ENCODE results near the gene SCRN3.

SCRN3 gene

DNA sequence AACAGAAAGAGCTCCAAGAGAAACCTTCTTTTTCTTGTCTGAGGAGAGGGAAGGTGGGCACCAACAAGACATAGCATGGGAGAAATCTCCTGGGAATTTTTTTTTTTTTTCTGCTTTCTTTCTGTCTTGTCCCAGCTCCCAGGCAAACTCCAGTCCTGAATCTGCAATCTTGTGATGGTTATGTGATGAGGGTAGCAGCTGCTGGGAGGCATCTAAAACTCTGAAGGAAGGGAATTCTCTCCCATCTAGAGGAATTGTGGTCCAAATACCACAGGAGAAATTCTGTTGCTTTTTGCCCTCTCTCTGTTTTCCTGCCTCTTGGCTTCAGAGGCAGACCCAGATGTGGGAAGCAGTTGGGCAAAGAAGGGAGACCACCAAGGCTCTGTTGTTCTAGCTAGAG lies 16.7 kb downstream of the SCRN3 start:
- no peak for DNase-seq

DNA sequence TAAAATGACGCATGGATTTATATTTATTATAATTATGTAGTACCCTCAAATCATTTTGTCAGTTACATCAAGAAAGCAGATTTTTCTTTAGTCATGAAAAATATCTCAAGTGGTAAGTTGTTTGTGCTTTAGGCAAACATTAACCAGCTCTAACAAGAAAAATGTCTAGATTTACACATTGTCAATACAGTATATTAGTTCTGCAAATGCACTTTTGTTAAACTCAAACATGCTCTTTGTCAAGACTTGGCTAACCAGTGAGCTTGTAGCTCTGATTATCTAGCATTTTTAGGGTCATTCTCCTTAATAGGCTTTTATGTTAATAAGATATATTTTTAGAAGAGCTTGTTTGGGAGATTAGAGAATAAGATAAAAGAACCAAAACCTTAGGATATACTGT lies 32.7 kb downstream of the SCRN3 start:
- DNase-seq: no peak

DNA sequence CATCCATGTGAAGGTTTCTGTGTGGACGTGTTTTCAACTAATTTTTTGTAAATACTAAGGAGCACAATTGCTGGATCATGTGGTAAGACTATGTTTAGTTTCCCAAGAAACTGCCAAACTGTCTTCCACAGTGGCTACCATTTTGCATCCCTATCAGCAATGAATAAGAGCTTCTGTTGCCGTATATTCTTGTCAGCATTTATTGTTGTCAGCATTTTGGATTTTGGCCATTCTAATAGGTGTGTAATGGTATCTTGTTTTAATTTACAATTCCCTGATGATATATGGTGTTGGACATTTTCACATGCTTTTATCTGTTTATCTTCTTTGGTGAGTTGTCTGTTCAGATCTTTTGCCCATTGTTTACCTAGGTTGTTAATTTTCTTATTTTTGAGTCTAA lies 34.5 kb downstream of the SCRN3 start:
- no peak for DNase-seq

- no peak for DNase-seq
These were observed 36.4 kb downstream of the SCRN3 start for GRCh38 chr2:174431902-174432301.

- DNase-seq: no peak
These were observed 40.8 kb downstream of the SCRN3 start for GRCh38 chr2:174436351-174436750.

- no peak for DNase-seq
These were observed 42.8 kb downstream of the SCRN3 start for GRCh38 chr2:174438146-174438886.

DNA sequence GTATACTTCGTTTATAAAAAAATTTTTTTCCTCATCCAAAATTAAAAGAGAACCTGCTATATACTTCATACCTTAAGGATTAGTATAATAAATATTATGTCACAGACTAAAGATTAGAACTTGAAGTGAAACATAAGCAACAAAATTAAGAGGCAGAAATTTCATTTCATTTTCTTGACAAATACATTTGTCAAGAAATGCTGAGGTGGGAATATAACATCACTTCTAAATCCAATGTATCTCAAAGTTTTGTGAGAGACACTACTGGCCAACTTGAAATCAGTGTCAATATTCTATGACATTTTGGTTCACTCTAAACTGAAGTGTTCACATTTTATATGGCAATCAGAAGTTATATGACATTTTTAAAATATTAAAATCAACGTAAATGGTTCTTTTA lies 43.8 kb downstream of the SCRN3 start:
- no peak for DNase-seq

DNA sequence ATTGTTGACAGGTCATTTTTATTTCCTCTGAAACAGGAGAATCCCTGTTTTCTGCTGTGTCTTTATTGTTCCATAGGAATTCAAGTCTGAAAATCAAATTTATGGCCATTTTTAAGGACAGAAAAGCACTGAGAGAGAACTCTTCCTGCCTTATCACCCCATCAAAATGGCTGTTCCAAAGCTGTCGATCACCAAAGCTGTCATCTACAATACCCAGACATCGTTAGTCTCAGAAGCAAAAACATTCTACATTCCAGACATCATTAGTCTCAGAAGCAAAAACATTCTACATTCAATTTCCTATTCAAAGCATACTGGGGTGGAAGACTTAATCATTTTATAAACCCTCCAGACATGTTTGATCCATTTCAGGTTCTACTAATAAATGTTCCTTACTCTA lies 44.4 kb downstream of the SCRN3 start:
- DNase-seq: no peak

- DNase-seq: no peak
These were observed 47.3 kb downstream of the SCRN3 start for GRCh38 chr2:174442546-174443510.

DNA sequence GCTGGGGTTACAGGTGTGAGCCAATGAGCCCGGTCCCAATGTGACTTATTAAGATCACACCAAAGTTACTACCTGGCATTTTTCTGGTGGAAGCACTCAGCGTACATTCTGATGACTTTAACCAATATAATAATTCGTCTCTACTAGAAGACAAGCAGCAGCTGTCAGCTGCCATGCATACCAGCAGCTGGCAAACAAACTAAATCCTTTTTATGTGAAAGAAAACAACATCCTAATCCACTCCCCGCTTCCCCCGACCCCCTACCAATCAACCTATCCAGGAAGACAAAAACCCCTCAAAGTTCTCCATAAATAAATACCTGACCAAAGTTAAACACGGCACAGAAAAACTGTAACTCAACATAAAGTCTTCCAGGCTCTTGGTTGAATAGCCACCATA lies 49.2 kb downstream of the SCRN3 start:
- no peak for DNase-seq

- no peak for DNase-seq
These were observed 49.7 kb downstream of the SCRN3 start for GRCh38 chr2:174445248-174445647.

GRCh38 chr2:174446531-174446930 lies 51.0 kb downstream of the SCRN3 start:
- no peak for DNase-seq

GRCh38 chr2:174449033-174449432 lies 53.5 kb downstream of the SCRN3 start:
- no peak for DNase-seq

DNA sequence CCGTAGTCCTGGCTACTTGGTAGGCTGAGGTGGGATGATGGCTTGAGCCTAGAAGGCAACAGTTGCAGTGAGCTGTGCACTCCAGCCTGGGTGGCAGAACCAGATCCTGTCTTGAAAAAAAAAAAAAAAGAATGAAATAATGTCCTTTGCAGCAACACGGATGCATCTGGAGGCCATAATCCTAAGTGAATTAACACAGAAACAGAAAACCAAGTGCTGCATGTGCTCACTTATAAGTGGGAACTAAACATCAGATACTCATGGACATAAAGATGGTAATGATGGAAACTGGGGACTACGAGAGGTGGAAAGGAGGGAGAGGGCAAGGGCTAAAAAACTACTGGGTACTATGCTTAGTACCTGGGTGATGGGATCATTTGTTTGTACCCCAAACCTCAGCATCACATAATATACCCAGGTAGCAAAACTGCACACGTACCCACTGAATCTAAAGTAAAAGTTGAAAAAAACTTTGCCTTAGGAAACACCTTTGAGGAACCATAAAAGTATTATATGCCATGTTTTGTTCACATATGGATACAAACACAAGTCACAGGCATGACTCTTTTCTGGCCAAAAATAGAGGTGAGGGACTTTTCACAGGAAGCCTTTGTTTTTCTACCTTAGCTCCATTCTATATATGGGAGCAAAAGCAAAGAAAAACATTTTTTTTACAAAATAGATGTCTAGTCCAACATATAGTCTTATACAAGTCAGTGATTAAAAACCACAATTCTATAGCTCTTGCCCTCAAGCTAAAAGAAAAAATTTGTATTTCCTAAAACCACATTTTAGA lies 54.7 kb downstream of the SCRN3 start:
- no peak for DNase-seq

DNA sequence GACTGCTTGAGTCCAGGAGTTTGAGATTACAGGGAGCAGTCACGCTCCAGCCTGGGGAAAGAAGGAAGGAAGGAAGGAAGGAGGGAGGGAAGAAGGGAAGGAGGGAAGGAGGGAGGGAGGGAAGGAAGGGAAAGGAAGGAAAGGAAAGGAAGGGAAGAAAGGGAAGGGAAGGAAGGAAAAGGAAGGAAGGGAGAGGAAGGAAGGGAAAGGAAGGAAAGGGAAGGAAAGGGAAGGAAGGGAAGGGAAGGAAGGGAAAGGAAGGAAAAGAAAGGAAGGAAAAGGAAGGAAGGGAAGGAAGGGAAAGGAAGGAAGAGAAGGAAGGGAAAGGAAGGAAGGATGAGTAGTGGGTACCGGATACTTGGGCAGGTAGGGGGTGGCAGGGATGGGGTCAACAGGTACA lies 59.0 kb downstream of the SCRN3 start:
- no peak for DNase-seq

GRCh38 chr2:174461221-174461620 lies 65.7 kb downstream of the SCRN3 start:
- DNase-seq: no peak

GRCh38 chr2:174465327-174465726 lies 69.8 kb downstream of the SCRN3 start:
- DNase-seq: no peak

DNA sequence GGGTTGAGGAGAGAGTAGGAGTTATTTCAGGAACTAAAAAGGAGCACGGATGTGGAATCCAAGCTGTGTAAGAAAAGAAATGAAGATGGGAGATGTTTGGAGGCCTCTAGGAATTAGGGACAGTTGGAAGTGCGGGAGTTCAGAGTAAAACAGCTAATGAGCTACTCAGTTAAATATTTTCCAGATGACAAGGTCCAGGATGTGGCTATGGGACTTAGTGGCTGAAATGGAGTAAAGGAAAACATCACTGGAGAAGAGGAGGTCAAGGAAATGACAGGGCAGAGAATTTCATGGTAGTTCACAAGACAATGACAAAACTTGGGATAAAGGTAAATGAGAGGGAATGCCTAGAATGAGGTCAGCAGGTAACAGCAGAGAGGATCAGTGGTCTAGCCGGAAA lies 78.3 kb downstream of the SCRN3 start:
- no peak for DNase-seq

DNA sequence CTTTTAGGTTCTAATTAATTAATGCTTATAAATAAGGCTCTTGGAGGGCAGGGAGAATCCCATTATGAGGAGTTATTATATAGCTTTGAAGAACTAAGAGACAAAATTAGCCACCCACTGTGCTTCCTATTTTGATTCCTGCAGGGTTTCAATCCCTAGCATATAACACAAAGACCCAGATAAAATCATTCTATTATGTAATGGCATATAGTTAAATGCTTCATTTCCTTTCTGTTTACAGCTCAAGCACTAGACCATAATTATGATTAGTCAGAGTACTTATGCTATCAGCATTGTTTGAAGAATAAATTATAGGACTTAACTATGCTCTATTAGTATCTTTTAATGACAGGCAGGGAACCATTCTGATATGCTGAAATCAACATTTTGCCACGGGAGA lies 82.2 kb downstream of the SCRN3 start:
- no peak for DNase-seq

All from CD4-positive, alpha-beta T cell treated with Interferon gamma for 1 hour (primary cell).